Activated CD4-positive, alpha-beta memory T cell treated with anti-CD3 and anti-CD28 coated beads for 36 hours (primary cell): ENCODE results near the gene BNC2. TPM values are rescaled to one million over a fixed set of nuclear protein-coding genes. Genes with fewer than 3 reads are reported as not detected.

Experiments
- CTCF ChIA-PET: fragments of 350-600 bp; sonication (Branson Sonifier 250); formaldehyde crosslinking; loops from one replicate; lab custom pipeline; 2021; ENCODE audit warnings: antibody characterized with exemption, inconsistent platforms; lab: Charles Lee
- POLR2A ChIA-PET: fragments of 350-600 bp; sonication (Branson Sonifier 250); formaldehyde crosslinking; loops from one replicate; lab custom pipeline; 2021; ENCODE audit warnings: antibody characterized with exemption; lab: Charles Lee
- DNase-seq: peaks from one replicate; pipeline ENCODE4 v3.0.0-alpha.2; 2020
- H3K27ac Mint-ChIP-seq: one replicate; pipeline ENCODE4 v1.8.0; 2021; ENCODE audit warnings: mixed read lengths
- H3K27me3 Mint-ChIP-seq: one replicate; pipeline ENCODE4 v1.8.0; 2021; ENCODE audit warnings: mixed read lengths
- H3K36me3 Mint-ChIP-seq: one replicate; pipeline ENCODE4 v1.8.0; 2021; ENCODE audit warnings: mixed read lengths
- H3K4me1 Mint-ChIP-seq: one replicate; pipeline ENCODE4 v1.8.0; 2021; ENCODE audit warnings: low read depth, mixed read lengths
- H3K4me3 Mint-ChIP-seq: one replicate; pipeline ENCODE4 v1.8.0; 2021; ENCODE audit warnings: mild to moderate bottlenecking, mixed read lengths
- H3K9me3 Mint-ChIP-seq: one replicate; pipeline ENCODE4 v1.8.0; 2021; ENCODE audit warnings: mixed read lengths
- intact Hi-C: fragments of 100-400 bp; cut with micrococcal nuclease; formaldehyde crosslinking; loops from one replicate; pipeline ENCODE4 v1.15.1; 2023
- total RNA-seq, 2 experiments: library from RNA; stranded (reverse); gene quantifications; one replicate each; pipeline ENCODE4 v1.2.3, GENCODE V29; 2021

BNC2 gene
- total RNA-seq, 2 experiments from 2014 or later, result not detected

DNA sequence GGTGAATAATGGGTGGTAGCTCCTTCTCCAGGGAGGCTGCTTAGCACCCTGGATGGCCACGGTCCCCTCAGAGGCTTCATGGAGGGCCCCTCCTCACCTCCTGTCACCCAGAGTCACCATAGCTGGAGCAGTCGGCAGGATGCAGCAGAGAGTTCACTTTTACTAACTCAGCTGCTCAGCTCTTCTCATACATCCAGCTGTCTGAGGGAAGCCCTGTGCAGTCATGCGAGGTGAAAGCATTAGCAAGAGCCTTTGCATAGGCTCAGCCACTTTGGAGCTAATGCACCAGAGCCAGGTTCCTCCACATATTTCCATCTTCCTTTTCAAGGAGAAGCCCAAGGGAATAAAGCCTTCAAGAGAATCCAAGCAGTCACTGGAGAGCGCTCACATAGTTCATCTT, 499.2 kb downstream of the BNC2 start:
- Mint-ChIP-seq H3K4me1 (no peaks in the 10 kb centered on the region), H3K36me3 (no peaks in the 10 kb centered on the region), H3K4me3 (no peak overlapping the region), H3K9me3 (peaks cover 3% of the 10 kb centered on the region), H3K27me3 (no peaks in the 10 kb centered on the region), H3K27ac (no peak overlapping the region)
- CTCF ChIA-PET, result no interaction called here
- no peak for DNase-seq
- intact Hi-C loops, result no loop called here
- POLR2A ChIA-PET, result no interaction called here

DNA sequence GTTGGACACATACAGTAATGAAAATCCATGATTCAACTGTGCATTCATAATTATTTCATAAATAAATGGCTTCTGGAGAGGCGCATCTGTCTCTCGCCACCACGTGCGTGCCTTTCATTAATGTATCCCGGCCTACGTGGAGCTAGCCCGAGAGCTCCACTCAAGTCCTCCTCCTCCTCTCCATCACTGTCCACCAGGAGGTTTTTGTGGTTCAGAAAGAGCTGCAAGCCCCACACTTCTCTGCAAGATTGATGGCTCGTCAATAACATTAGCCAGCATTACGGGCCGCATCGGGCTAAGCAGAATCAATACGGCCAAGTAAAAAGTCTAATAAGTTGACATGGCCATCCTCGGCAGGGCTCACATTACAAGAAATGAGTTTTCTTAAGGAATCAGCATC, 499.8 kb downstream of the BNC2 start:
- Mint-ChIP-seq H3K4me1 (no peaks in the 10 kb centered on the region), H3K4me3 (no peak overlapping the region), H3K27me3 (no peaks in the 10 kb centered on the region), H3K36me3 (no peaks in the 10 kb centered on the region), H3K27ac (no peak overlapping the region), H3K9me3 (peaks cover 3% of the 10 kb centered on the region)
- no peak for DNase-seq
- ChIA-PET CTCF (no interaction called here), POLR2A (no interaction called here)
- intact Hi-C loops, result no loop called here

DNA sequence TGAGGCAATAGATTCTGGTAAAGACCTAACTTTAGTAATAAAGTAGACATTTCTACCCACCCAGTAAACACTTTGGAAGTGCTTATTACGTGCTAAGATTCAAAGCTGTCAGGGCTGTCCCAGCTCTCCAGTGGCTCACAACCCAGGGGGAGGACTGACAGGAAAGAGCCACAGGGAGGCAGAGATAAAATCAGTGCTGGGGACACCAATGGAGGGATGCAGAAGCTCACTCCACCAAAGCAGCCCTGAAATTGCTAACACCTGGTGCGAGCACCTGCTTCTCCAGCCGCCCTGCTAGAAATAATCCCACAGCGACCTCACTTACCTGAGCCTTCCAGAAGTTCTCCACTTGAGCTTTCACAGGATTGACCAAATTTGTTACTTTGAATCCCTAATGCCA, 501.0 kb downstream of the BNC2 start:
- H3K36me3 Mint-ChIP-seq, result no peaks in the 10 kb centered on the region
- CTCF ChIA-PET, result no interaction called here
- POLR2A ChIA-PET, result no interaction called here
- no peak for DNase-seq
- no peaks in the 10 kb centered on the region for H3K4me1 Mint-ChIP-seq
- intact Hi-C loops, result no loop called here
- no peak overlapping the region for H3K27ac Mint-ChIP-seq
- peaks cover 3% of the 10 kb centered on the region for H3K9me3 Mint-ChIP-seq
- H3K27me3 Mint-ChIP-seq, result no peaks in the 10 kb centered on the region
- H3K4me3 Mint-ChIP-seq, result no peak overlapping the region

DNA sequence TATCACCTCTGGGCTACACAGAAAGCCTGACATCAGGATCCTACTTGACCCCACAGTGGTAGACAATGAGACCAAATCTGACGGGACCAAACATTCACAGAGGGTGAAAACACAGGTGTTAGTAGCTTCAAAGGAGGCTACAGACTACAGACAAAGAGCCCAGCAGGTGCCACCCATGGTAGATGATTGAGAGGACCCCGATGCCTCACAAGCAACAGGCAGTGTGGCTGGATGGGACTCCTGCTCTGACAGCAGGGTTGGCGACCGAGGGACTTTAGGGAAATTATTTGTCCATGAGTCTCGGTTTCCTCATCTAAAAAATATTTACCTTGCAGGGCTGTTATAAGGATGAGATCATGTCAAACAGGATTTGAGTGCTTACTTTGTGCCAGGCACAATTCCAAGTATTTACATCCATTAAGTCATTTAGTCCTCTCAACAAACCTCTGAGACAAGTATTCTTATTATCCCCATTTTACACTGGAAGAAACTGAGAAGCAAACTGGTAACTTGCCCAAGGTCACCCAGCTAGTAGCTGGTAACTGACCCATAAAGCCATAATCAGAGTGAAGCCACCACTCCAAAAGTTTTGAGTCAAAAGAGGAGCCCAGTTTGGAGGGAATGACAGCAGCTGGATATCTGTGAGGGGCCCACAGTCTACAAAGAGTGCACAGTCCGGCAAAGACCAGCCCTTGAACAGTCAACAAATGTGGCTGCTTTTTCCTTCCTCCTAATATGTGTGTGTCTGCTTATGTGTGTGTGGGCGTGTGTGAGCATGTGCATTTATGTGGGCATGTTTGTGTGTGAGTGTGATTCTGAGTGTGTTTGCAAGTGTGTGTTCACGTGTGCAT, 502.0 kb downstream of the BNC2 start:
- intact Hi-C loops, result no loop called here
- Mint-ChIP-seq H3K9me3 (peaks cover 3% of the 10 kb centered on the region), H3K27me3 (no peaks in the 10 kb centered on the region), H3K36me3 (no peaks in the 10 kb centered on the region), H3K4me1 (no peaks in the 10 kb centered on the region), H3K27ac (no peak overlapping the region), H3K4me3 (no peak overlapping the region)
- no peak for DNase-seq
- ChIA-PET CTCF (no interaction called here), POLR2A (no interaction called here)

DNA sequence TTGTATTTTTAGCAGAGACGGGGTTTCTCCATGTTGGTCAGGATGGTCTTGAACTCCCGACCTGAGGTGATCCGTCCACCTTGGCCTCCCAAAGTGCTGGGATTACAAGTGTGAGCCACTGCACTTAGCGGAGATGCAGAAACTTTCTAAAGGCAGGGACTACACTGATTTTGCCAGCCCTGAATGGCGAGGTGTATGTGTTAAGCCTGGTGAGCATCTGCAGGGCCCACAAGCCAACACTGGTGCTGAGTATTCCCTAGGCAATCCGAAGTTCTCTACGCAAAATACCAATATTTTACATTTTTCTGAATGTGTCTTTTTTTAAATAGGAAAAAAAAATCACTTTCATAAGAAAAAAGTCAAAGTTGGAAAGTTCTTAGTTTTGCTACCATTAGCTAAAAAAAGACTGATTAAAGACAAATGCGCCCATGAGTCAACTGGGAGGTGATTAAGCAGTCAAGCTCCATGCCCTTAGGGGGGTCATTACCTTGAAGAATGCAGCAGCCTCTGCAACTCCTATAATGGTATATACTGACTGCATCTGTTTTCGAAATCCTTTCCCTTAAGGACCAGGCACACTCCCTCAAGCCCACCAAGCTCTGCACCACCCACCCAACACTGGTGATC, 502.8 kb downstream of the BNC2 start:
- no peaks in the 10 kb centered on the region for H3K27me3 Mint-ChIP-seq
- H3K27ac Mint-ChIP-seq, result no peak overlapping the region
- no peaks in the 10 kb centered on the region for H3K36me3 Mint-ChIP-seq
- H3K9me3 Mint-ChIP-seq, result peaks cover 2% of the 10 kb centered on the region
- CTCF ChIA-PET, result no interaction called here
- DNase-seq, result no peak
- no peaks in the 10 kb centered on the region for H3K4me1 Mint-ChIP-seq
- POLR2A ChIA-PET, result no interaction called here
- H3K4me3 Mint-ChIP-seq, result no peak overlapping the region
- intact Hi-C loops, result no loop called here

DNA sequence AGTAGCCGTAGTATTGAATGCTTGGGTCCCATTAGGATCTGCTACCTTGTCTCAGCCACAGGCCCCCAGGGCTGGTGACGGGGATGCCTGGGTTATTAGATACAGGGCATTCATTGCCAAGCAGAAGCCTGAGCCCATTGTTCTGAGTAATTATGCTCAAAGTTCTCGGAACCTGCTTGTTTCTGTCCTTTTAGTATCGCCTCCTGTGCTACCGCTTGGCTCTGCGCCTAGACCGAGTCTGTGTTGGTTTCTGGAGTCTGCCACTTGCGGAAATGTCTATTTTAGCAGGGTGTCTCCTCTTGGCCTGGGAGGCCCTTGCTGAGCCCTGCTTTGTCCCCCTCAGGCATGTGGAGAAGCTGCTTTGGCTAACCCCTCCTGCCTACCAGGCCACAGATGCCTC, 506.1 kb downstream of the BNC2 start:
- Mint-ChIP-seq H3K36me3 (no peaks in the 10 kb centered on the region), H3K27me3 (no peaks in the 10 kb centered on the region), H3K27ac (no peak overlapping the region), H3K4me3 (no peak overlapping the region), H3K9me3 (no peaks in the 10 kb centered on the region), H3K4me1 (no peaks in the 10 kb centered on the region)
- no peak for DNase-seq
- intact Hi-C loops, result no loop called here
- ChIA-PET CTCF (no interaction called here), POLR2A (no interaction called here)

DNA sequence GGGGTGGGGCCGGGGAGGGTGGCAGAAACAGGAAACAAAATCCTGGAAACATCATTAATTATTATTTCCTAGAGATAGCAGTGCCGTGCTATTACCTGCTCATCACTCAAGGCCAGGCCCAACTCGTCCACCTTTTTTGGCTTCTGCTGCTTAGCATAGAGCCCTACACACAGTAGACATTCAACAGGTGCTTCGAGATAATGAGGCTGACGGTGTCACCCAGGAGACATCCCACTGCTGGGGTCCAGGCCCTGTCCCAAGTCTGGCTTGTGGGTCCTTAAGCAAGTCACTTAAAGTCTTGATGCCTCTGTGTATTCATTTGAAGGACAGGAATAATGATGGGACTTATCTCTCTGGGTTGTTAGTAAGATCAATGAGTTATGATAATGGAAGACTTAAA, 506.6 kb downstream of the BNC2 start:
- Mint-ChIP-seq H3K4me3 (no peak overlapping the region), H3K4me1 (no peaks in the 10 kb centered on the region), H3K9me3 (no peaks in the 10 kb centered on the region), H3K27ac (no peak overlapping the region), H3K36me3 (no peaks in the 10 kb centered on the region), H3K27me3 (no peaks in the 10 kb centered on the region)
- no peak for DNase-seq
- ChIA-PET CTCF (no interaction called here), POLR2A (no interaction called here)
- intact Hi-C loops, result no loop called here

DNA sequence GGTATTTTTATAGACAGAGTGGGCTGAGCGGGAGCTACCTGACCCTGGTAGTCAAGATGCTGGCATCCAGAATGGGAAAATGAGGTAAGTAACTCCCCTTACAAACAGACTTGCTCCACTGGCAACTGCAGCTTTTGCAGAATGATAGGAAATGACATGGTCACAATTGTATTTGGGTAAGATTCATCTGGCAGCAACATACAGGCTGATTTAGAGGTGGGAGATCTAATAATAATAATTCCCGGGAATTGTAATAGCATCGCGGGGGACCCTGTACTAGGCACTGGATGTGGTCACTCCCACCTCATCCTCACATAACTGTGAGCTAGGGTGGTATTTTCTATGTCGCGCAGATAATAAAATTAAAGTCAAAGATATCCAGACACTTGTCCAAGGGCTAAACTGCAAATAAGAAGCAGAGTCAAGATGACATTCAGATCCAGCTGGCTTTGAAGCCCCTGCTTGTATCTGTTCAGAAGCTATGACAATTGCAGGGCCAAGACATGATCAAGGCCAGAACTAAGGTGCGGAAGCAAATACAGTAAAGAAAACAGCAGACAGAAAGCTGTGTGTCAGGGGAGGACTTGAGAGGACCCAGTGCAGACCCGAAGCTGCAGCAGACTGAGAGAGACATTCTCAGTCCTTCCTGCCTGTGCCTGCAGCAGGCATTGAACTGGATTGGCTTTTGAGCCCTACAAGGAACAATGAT, 507.2 kb downstream of the BNC2 start:
- CTCF ChIA-PET, result no interaction called here
- Mint-ChIP-seq H3K27me3 (no peaks in the 10 kb centered on the region), H3K4me1 (no peaks in the 10 kb centered on the region), H3K4me3 (no peak overlapping the region), H3K27ac (no peak overlapping the region), H3K9me3 (no peaks in the 10 kb centered on the region), H3K36me3 (no peaks in the 10 kb centered on the region)
- intact Hi-C loops, result no loop called here
- DNase-seq, result no peak
- POLR2A ChIA-PET, result no interaction called here

DNA sequence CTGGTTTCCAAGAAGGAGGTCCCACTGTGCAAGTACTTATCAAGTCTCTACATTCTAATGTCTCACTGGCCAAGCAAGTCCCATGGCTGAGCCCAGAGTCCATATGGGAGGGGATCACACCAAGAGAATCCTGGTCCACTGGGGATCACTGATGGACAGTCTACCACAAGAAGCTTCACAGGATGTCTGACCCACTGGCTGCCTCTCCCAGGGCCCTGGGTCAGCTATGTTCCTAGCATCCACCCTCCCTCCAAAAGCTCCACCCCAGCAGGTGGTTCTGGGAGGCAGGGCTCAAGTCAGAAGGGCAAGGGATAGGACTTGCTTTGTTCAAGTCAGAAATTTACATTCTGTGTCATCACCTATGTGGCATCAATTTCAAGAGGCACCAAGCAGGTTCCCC, 508.5 kb downstream of the BNC2 start:
- H3K4me3 Mint-ChIP-seq, result no peak overlapping the region
- intact Hi-C loops, result no loop called here
- no peak overlapping the region for H3K27ac Mint-ChIP-seq
- peaks cover 3% of the 10 kb centered on the region for H3K9me3 Mint-ChIP-seq
- H3K27me3 Mint-ChIP-seq, result no peaks in the 10 kb centered on the region
- no peak for DNase-seq
- POLR2A ChIA-PET, result no interaction called here
- H3K36me3 Mint-ChIP-seq, result no peaks in the 10 kb centered on the region
- CTCF ChIA-PET, result no interaction called here
- H3K4me1 Mint-ChIP-seq, result no peaks in the 10 kb centered on the region

DNA sequence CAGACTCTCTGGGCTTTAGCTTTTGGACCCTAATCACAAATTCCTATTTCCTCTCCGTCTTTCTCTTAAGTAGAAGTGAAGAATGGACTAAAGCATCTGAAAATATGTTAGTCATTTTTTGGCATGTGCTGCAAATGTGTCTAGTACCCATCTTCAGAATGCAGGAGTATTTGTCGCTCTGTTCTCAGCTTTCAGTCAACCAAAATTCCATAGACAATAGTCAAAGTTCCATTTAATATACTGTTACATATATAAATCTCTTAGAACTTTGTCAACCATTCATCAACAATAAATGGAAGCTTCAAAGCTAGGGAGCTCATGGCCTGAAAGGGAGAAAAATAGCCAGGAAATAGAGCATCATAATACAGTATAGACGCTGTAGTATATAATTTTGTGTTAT, 509.4 kb downstream of the BNC2 start:
- intact Hi-C loops, result no loop called here
- ChIA-PET CTCF (no interaction called here), POLR2A (no interaction called here)
- no peaks in the 10 kb centered on the region for H3K4me1 Mint-ChIP-seq
- H3K9me3 Mint-ChIP-seq, result peaks cover 3% of the 10 kb centered on the region
- no peaks in the 10 kb centered on the region for H3K36me3 Mint-ChIP-seq
- H3K27ac Mint-ChIP-seq, result no peak overlapping the region
- DNase-seq, result no peak
- no peak overlapping the region for H3K4me3 Mint-ChIP-seq
- H3K27me3 Mint-ChIP-seq, result no peaks in the 10 kb centered on the region

DNA sequence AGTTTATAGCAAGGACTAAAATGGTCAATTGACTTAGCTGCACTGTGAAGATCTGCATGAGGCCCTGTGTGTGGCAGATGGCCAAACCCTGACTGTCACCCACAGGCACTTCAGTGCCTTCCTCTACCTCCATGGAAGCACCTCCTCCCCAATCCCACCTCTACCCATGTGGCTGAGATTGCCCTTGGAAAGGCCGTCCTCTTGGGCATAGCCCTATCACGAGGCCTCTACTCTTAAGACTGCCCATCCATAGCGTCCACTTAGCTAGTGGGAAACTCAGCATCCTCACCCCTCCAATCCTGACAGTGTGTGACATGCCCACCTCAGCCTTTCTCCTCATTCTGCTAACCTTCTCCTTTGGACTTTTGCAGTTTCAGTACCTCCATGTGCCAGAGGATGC, 510.2 kb downstream of the BNC2 start:
- intact Hi-C loops, result no loop called here
- H3K27me3 Mint-ChIP-seq, result no peaks in the 10 kb centered on the region

More for the DNA sequence above, 510.2 kb downstream of the BNC2 start:
- CTCF ChIA-PET, result no interaction called here
- H3K4me3 Mint-ChIP-seq, result no peak overlapping the region
- no peak overlapping the region for H3K27ac Mint-ChIP-seq
- POLR2A ChIA-PET, result no interaction called here
- H3K9me3 Mint-ChIP-seq, result peaks cover 3% of the 10 kb centered on the region
- no peaks in the 10 kb centered on the region for H3K36me3 Mint-ChIP-seq
- no peak for DNase-seq
- H3K4me1 Mint-ChIP-seq, result no peaks in the 10 kb centered on the region
